Measurements from ENCODE around the gene MRGPRD. TPM values are rescaled to one million over a fixed set of nuclear protein-coding genes. Genes with fewer than 3 reads are reported as not detected.
A peak's percentile ranks its signal among the peaks of the same experiment; 100 is the strongest.

MRGPRD gene
- total RNA-seq, 2 donors from 2014 or later: not detected

DNA sequence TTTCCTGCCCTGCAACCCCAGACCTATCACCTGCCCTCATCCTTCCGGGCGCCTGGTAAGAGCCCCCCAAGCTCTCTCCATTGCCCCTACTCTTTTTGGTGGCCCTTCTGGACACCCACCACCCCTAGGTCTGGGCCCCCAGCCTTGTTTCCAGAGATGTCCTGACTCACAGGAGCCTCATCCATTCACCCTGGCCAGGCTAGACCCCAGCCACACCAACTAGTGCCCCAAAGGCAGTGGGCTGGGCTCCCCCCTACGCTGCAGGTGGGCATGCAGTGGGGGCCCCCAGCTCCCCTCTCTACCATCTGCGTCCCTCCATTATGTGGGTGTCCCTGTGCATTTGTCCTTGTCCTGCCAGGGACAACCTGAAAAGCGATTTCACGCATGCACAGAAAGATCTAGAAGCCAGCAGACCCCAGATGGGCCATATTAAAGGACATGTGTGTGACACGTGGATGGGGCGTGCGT is 30.9 kb upstream of the MRGPRD start:
- Mint-ChIP-seq H3K4me1 (peaks cover 5% of the 10 kb centered on the region), H3K27ac (no peak overlapping the region), H3K4me3 (peak overlapping the region; percentile 79), H3K36me3 (ENCODE audit: low read depth) (no peaks in the 10 kb centered on the region), H3K27me3 (peaks cover 25% of the 10 kb centered on the region)
- DNase-seq (no peak), ATAC-seq (no peak)
- H3K9me3 ChIP-seq (ENCODE audit: control insufficient read depth, low read length, poor library complexity, severe bottlenecking): no peaks in the 10 kb centered on the region

- Mint-ChIP-seq H3K4me1 (peaks cover 5% of the 10 kb centered on the region), H3K36me3 (ENCODE audit: low read depth) (no peaks in the 10 kb centered on the region), H3K27ac (no peak overlapping the region), H3K27me3 (peaks cover 25% of the 10 kb centered on the region), H3K4me3 (peak overlapping the region; percentile 79)
- no peaks in the 10 kb centered on the region for H3K9me3 ChIP-seq (ENCODE audit: control insufficient read depth, low read length, poor library complexity, severe bottlenecking)
- DNase-seq (no peak), ATAC-seq (peak; percentile 86)
Observed at GRCh38 chr11:69010964-69011623, 30.3 kb upstream of the MRGPRD start.

GRCh38 chr11:69010361-69010891 is 29.6 kb upstream of the MRGPRD start:
- Mint-ChIP-seq H3K4me1 (peaks cover 5% of the 10 kb centered on the region), H3K27me3 (peaks cover 29% of the 10 kb centered on the region), H3K27ac (no peak overlapping the region), H3K36me3 (ENCODE audit: low read depth) (peaks cover 2% of the 10 kb centered on the region), H3K4me3 (no peak overlapping the region)
- H3K9me3 ChIP-seq (ENCODE audit: control insufficient read depth, low read length, poor library complexity, severe bottlenecking): no peaks in the 10 kb centered on the region
- no peak for DNase-seq
- no peak for ATAC-seq

DNA sequence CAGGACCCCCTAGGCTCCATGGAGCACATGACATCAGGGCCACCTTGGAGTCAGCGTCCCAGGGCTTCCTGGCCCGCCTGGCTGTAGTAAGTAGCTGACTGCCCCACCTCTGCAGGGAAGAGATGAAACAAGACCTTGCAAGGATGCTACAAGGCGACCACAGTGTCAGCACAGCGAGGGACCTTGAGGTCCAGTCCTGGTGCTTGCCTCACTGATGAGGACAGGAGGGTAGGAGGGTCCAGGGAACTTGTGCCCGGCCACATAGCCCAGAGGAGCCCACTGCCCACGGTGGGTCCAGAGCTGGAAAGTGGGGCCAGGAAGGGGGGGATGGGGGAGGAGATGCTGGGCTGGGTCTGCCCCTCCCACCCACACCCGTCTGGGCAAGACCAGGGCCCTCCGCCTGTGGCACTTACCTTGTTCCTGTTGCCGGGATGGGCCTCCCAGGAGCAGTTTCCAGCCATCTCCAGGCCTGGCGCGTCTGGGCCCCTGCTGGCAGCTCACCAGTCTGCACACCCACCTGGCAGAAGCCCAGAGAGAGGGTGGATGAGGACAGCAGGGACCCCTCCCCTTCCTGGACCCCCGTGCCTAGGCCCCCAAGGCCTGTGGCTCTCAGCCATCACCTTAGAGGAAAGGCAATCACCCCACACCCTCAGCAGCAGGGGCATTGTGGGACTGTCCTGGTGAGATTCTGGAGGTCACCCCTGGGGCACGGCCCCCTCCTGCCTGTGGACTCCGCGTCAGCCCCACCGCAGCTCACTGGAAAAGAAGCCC is 28.8 kb upstream of the MRGPRD start:
- peaks cover 5% of the 10 kb centered on the region for H3K36me3 Mint-ChIP-seq (ENCODE audit: low read depth)
- H3K4me1 Mint-ChIP-seq: peaks cover 5% of the 10 kb centered on the region
- ATAC-seq: no peak

DNA sequence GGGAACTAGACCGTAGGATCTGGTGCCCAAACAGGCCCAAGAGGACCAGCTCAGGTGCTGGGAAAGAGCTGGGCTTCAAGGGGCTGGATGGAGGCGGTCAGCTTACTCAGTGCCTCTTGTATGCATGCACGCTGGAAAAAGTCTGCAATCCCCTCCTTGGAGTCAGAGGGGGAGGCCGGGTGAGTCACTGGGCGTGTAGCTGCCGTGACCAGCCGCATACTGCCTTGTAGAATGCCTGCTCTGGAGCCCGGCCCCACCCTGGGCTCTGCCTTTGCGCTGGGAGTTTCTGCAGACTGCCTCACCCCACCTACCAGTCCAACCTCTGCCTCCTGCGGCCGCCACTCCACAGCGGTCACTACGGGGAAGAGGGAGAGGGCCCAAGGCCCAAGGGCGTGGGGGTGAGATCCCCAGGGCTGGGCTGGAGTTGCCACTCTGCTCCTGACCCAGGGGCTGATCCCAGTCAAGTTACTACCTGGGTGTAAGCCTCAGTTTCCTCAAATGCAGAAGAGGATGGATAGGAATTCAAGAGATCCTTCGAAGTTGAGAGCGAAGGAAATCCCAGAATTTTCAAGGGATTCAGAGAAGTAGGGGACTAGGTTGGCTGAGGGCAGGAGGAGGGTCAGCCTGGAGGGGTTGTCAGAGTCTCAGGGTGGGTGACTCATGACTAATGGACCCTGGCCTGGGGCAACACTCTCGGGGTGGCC is 28.1 kb upstream of the MRGPRD start:
- Mint-ChIP-seq H3K27me3 (peaks cover 25% of the 10 kb centered on the region), H3K4me1 (peaks cover 5% of the 10 kb centered on the region), H3K4me3 (no peak overlapping the region), H3K36me3 (ENCODE audit: low read depth) (peaks cover 5% of the 10 kb centered on the region), H3K27ac (no peak overlapping the region)
- ATAC-seq: no peak
- no peaks in the 10 kb centered on the region for H3K9me3 ChIP-seq (ENCODE audit: control insufficient read depth, low read length, poor library complexity, severe bottlenecking)
- no peak for DNase-seq

More for the DNA sequence above, 28.8 kb upstream of the MRGPRD start:
- Mint-ChIP-seq H3K27me3 (peaks cover 30% of the 10 kb centered on the region), H3K27ac (no peak overlapping the region), H3K4me3 (no peak overlapping the region)
- no peaks in the 10 kb centered on the region for H3K9me3 ChIP-seq (ENCODE audit: control insufficient read depth, low read length, poor library complexity, severe bottlenecking)
- DNase-seq: no peak

DNA sequence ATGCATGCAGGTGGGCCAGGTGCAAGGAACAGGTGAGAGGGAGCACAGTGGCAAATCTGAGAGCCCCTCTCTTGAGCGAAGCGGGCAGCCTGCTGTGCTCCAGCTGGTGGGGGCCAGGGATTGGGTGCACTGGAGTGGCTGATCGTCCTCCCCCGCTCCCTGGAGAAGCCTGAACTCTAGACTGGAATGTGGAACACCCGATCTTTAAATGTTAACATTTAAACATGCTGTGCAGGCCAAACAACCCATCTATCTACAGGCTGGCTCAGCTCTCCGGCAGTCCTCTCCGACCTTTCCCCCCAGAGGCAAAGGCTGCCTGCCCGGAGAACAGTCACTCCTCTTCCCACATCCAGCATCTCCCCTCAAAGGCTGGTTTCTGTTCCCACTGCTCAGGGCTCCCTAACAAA is 27.2 kb upstream of the MRGPRD start:
- no peak overlapping the region for H3K4me3 Mint-ChIP-seq
- H3K4me1 Mint-ChIP-seq: peaks cover 5% of the 10 kb centered on the region
- peaks cover 5% of the 10 kb centered on the region for H3K36me3 Mint-ChIP-seq (ENCODE audit: low read depth)
- DNase-seq (no peak), ATAC-seq (no peak)
- H3K27me3 Mint-ChIP-seq: peaks cover 25% of the 10 kb centered on the region
- no peak overlapping the region for H3K27ac Mint-ChIP-seq
- no peaks in the 10 kb centered on the region for H3K9me3 ChIP-seq (ENCODE audit: control insufficient read depth, low read length, poor library complexity, severe bottlenecking)

- H3K4me1 Mint-ChIP-seq: peaks cover 5% of the 10 kb centered on the region
- no peak for DNase-seq
- H3K36me3 Mint-ChIP-seq (ENCODE audit: low read depth): peaks cover 5% of the 10 kb centered on the region
- no peak overlapping the region for H3K27ac Mint-ChIP-seq
- H3K4me3 Mint-ChIP-seq: no peak overlapping the region
- H3K27me3 Mint-ChIP-seq: peaks cover 16% of the 10 kb centered on the region
- ATAC-seq: no peak
- H3K9me3 ChIP-seq (ENCODE audit: control insufficient read depth, low read length, poor library complexity, severe bottlenecking): no peaks in the 10 kb centered on the region
Observed at GRCh38 chr11:69006816-69007215, 26.0 kb upstream of the MRGPRD start.

- no peaks in the 10 kb centered on the region for H3K9me3 ChIP-seq (ENCODE audit: control insufficient read depth, low read length, poor library complexity, severe bottlenecking)
- Mint-ChIP-seq H3K4me1 (no peaks in the 10 kb centered on the region), H3K36me3 (ENCODE audit: low read depth) (peaks cover 5% of the 10 kb centered on the region), H3K27ac (no peak overlapping the region), H3K4me3 (no peak overlapping the region), H3K27me3 (peaks cover 10% of the 10 kb centered on the region)
- ATAC-seq (no peak), DNase-seq (no peak)
Observed at GRCh38 chr11:69005631-69006368, 25.0 kb upstream of the MRGPRD start.

DNA sequence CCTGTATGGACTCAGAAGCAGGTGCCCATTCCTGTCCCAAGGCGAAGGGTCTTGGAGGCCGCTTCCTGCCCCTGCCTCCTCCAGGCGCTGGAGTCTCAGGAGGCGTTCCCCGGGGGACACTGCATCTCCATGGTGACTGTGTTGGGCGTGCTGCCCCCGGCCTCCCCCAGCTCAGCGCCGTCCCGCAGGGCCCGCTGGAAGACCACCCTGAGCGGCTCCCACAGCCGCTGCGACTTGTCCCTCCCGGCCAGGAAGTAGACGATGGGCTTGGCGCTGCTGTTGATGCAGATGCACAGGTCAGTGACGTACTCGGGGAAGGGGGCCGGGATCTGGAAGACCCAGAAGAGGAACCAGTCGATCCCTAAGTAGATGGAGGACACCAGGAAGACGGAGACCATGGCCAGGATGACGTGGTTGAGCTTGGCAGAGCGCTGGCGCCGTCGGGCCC is 24.4 kb upstream of the MRGPRD start:
- ATAC-seq (no peak), DNase-seq (no peak)
- Mint-ChIP-seq H3K4me1 (no peaks in the 10 kb centered on the region), H3K27me3 (peaks cover 10% of the 10 kb centered on the region), H3K36me3 (ENCODE audit: low read depth) (peaks cover 5% of the 10 kb centered on the region), H3K4me3 (no peak overlapping the region), H3K27ac (no peak overlapping the region)
- H3K9me3 ChIP-seq (ENCODE audit: control insufficient read depth, low read length, poor library complexity, severe bottlenecking): no peaks in the 10 kb centered on the region

DNA sequence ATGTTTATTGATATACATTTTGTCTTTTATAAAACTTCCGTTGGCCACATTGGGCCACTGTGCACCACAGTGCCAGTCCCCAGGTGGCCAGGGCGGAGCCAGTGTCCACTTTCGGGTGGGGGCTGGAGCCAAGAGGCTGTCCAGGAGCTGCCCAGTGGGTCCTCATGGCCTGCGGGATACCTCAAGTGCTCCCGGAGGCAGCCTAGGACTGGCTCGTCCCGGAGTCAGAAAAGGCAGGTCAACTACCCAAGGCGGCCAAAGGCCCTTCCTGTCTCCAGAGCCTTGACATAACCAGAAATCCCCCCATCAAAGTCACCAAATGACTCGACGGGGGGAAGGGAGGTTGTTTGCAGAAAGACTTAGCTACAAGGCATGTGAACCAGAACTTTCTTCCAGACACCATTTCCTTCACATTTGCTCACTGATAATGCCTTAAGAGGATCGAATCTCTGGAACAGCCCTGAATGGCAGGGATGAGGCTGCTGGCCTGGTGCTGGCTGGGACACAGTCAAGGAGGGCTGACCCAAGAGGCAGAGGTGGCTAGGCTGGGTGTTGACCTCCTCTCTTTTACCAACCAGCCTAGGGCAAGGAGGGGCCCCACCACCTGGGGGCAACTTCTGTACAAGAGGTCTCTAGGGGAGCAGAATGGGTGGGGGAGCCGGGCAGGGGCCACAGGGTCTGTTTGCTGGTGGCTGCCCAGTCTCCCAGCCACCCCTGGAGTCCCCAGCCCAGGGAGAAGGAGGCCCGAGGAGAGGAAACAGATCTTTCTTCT is 23.8 kb upstream of the MRGPRD start:
- H3K9me3 ChIP-seq (ENCODE audit: control insufficient read depth, low read length, poor library complexity, severe bottlenecking): no peaks in the 10 kb centered on the region
- Mint-ChIP-seq H3K4me1 (no peaks in the 10 kb centered on the region), H3K4me3 (no peak overlapping the region), H3K27ac (no peak overlapping the region), H3K27me3 (peaks cover 11% of the 10 kb centered on the region), H3K36me3 (ENCODE audit: low read depth) (peaks cover 5% of the 10 kb centered on the region)
- DNase-seq: no peak
- ATAC-seq: no peak

GRCh38 chr11:69003866-69004367 is 23.1 kb upstream of the MRGPRD start:
- Mint-ChIP-seq H3K4me1 (no peaks in the 10 kb centered on the region), H3K27ac (no peak overlapping the region), H3K27me3 (peaks cover 18% of the 10 kb centered on the region), H3K4me3 (no peak overlapping the region), H3K36me3 (ENCODE audit: low read depth) (peaks cover 5% of the 10 kb centered on the region)
- ATAC-seq (no peak), DNase-seq (no peak)
- H3K9me3 ChIP-seq (ENCODE audit: control insufficient read depth, low read length, poor library complexity, severe bottlenecking): no peaks in the 10 kb centered on the region

DNA sequence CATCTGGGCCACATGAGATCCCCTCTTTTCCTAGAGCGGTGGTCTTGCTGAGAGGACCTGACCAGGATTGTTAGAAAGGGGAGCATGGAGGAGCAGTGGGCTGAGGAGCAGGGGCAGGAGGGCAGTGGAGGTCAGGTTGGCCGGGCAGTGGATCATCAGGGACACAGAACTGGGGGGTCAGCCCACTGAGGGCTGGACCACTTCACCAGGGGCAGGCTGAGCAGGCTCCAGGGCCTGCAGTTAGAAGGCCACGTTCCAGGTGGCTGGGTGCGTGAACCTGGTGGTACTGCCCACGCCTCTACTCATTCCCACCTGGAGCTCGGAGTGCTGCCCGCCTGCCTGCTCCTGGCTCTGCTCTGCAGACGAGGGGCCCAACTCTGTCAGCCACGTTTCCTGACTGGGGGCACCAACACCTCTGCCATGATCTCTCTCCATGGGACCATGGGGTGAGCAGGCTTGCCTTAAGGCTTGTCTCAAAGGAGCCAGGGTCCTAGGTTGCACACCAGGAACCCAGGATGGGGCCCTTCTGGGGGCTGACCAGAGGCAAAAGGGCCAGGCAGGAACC is 22.6 kb upstream of the MRGPRD start:
- ATAC-seq (no peak), DNase-seq (no peak)
- Mint-ChIP-seq H3K4me1 (no peaks in the 10 kb centered on the region), H3K27me3 (peaks cover 21% of the 10 kb centered on the region), H3K27ac (no peak overlapping the region), H3K36me3 (ENCODE audit: low read depth) (peaks cover 5% of the 10 kb centered on the region), H3K4me3 (no peak overlapping the region)
- no peaks in the 10 kb centered on the region for H3K9me3 ChIP-seq (ENCODE audit: control insufficient read depth, low read length, poor library complexity, severe bottlenecking)
